Panc1 (cell line): ENCODE results near the gene IGF1R. TPM values are rescaled to one million over a fixed set of nuclear protein-coding genes. Genes with fewer than 3 reads are reported as not detected.

Experiments used
- ATAC-seq: fragments of 200-7000 bp; cut with Tn5 transposase; 2 replicates; pipeline ENCODE4 v1.9.1; 2020; ENCODE audit warnings: mild to moderate bottlenecking, moderate library complexity
- BruUV-seq: library from RNA; stranded (reverse); fragments of 400-500 nt; replicated peaks from 2 replicates; lab custom pipeline; 2021; lab: Mats Ljungman, UMichigan
- CTCF ChIA-PET: fragments of 300-600 bp; sonication (Branson Sonifier 250); formaldehyde crosslinking; loops from one replicate; lab custom pipeline; 2022; ENCODE audit warnings: antibody characterized with exemption; lab: Charles Lee
- POLR2A ChIA-PET: fragments of 300-600 bp; sonication (Branson Sonifier 250); formaldehyde crosslinking; loops from one replicate; lab custom pipeline; 2022; ENCODE audit warnings: antibody characterized with exemption; lab: Charles Lee
- DNase-seq: peaks from one replicate; pipeline ENCODE4 v3.0.0-alpha.2; 2010; ENCODE audit warnings: low read depth, low spot score
- H3K27ac ChIP-seq: 2 replicates; pipeline ENCODE4 v1.5.1; 2011; ENCODE audit warnings: mild to moderate bottlenecking, low read length, inconsistent platforms
- H3K27me3 ChIP-seq: fragments of 200-500 bp; sonication (Bioruptor generic); 2 replicates; pipeline ENCODE4 v1.6.0; 2014; ENCODE audit warnings: low read length, inconsistent platforms; ENCODE audit not compliant: control insufficient read depth, insufficient read depth
- H3K36me3 ChIP-seq: fragments of 200-500 bp; sonication (Bioruptor generic); 2 replicates; pipeline ENCODE4 v1.5.1; 2014; ENCODE audit warnings: inconsistent platforms, mild to moderate bottlenecking, low read length, moderate library complexity; ENCODE audit not compliant: control insufficient read depth, insufficient read depth
- H3K4me1 ChIP-seq: 2 replicates; pipeline ENCODE4 v1.5.1; 2011; ENCODE audit warnings: inconsistent platforms, mild to moderate bottlenecking, low read length, moderate library complexity; ENCODE audit not compliant: control insufficient read depth, insufficient read depth
- H3K4me3 ChIP-seq, 2 experiments: 2 replicates each; pipeline ENCODE4 v1.5.1; 2011 to 2012; ENCODE audit warnings: low read depth in 2 of 2, low read length in 2 of 2, mild to moderate bottlenecking in 2 of 2, inconsistent platforms in 1 of 2, moderate library complexity in 1 of 2
- H3K9me3 ChIP-seq: fragments of 200-500 bp; sonication (Bioruptor generic); 2 replicates; pipeline ENCODE4 v1.5.1; 2014; ENCODE audit warnings: low read depth, mild to moderate bottlenecking, inconsistent platforms, low read length, moderate library complexity; ENCODE audit not compliant: control insufficient read depth, insufficient read depth
- POLR2AphosphoS5 ChIP-seq: IDR thresholded peaks from 2 replicates; pipeline ENCODE4 v1.6.1; 2012; ENCODE audit warnings: mild to moderate bottlenecking, low read depth, low read length, moderate library complexity
- SIN3A ChIP-seq: IDR thresholded peaks from 2 replicates; pipeline ENCODE4 v1.6.1; 2012; ENCODE audit warnings: low read depth, mild to moderate bottlenecking, low read length, moderate library complexity, borderline replicate concordance; ENCODE audit not compliant: insufficient read depth
- TCF7L2 ChIP-seq: IDR thresholded peaks from 2 replicates; pipeline ENCODE4 v1.6.1; 2011; ENCODE audit warnings: mild to moderate bottlenecking, low read depth, low read length, inconsistent platforms
- in situ Hi-C: cut with HindIII; loops from 2 replicates; pipeline ENCODE4 v1.10.0; 2016; ENCODE audit warnings: low sequenced_read_pairs, low pct_unique_long_range_greater_than_20kb
- intact Hi-C: fragments of 100-400 bp; cut with micrococcal nuclease; formaldehyde crosslinking; loops from one replicate; pipeline ENCODE4 v1.10.0; 2022; ENCODE audit not compliant: unreplicated experiment
- total RNA-seq: library from RNA; stranded (reverse); gene quantifications from one replicate; pipeline ENCODE4 v1.2.1, GENCODE V29; 2021; ENCODE audit not compliant: unreplicated experiment
- TF ChIP-seq, protein P1 (sequence below): fragments of 450-650 bp; IDR thresholded peaks from 2 replicates; pipeline ENCODE4 v1.5.1; 2017; ENCODE audit warnings: mild to moderate bottlenecking
- TF ChIP-seq, protein P2 (sequence below), 2 experiments: IDR thresholded peaks; 2 replicates each; pipeline ENCODE4 v1.6.1; 2011 to 2012; ENCODE audit warnings: low read depth in 2 of 2, control low read depth in 1 of 2, low read length in 1 of 2, mild to moderate bottlenecking in 1 of 2, moderate library complexity in 1 of 2; ENCODE audit not compliant: insufficient read depth in 1 of 2

The IGF1R gene
- total RNA-seq, 1 experiment from 2014 or later: 77.1 TPM

DNA sequence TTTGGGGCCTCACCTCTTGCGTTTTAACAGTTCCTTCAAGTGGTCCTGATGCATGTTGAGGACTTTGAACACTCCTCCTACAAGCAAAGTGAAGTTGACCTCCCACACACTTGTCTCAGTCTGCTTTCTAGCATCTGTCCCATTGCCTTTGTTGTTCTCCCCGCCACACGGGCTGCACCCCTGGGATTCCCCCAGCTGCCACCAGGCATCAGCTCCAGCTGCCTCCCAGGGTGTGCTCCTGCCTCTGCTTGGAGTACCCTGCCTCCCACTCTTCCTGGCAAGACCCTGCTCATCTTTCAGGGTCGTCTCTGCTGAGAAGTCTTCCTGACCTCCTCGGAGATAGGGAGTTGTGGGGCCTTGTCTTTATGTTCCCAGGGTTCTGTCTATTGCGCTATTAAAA is 52.2 kb downstream of the IGF1R start:
- Histone ChIP-seq H3K4me1 (peaks cover 16% of the 10 kb centered on the region), H3K27me3 (no peaks in the 10 kb centered on the region), H3K9me3 (no peaks in the 10 kb centered on the region), H3K36me3 (no peaks in the 10 kb centered on the region), H3K27ac (no peak overlapping the region), H3K4me3 (no peak overlapping the region)
- intact Hi-C loops: no loop called here
- in situ Hi-C loops: no loop called here
- DNase-seq (no peak), ATAC-seq (no peak)
- TF ChIP-seq POLR2AphosphoS5 (no peak), TCF7L2 (no peak), SIN3A (no peak)
- TF ChIP-seq, protein P1, sequence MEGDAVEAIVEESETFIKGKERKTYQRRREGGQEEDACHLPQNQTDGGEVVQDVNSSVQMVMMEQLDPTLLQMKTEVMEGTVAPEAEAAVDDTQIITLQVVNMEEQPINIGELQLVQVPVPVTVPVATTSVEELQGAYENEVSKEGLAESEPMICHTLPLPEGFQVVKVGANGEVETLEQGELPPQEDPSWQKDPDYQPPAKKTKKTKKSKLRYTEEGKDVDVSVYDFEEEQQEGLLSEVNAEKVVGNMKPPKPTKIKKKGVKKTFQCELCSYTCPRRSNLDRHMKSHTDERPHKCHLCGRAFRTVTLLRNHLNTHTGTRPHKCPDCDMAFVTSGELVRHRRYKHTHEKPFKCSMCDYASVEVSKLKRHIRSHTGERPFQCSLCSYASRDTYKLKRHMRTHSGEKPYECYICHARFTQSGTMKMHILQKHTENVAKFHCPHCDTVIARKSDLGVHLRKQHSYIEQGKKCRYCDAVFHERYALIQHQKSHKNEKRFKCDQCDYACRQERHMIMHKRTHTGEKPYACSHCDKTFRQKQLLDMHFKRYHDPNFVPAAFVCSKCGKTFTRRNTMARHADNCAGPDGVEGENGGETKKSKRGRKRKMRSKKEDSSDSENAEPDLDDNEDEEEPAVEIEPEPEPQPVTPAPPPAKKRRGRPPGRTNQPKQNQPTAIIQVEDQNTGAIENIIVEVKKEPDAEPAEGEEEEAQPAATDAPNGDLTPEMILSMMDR: no peak
- TF ChIP-seq, protein P2, sequence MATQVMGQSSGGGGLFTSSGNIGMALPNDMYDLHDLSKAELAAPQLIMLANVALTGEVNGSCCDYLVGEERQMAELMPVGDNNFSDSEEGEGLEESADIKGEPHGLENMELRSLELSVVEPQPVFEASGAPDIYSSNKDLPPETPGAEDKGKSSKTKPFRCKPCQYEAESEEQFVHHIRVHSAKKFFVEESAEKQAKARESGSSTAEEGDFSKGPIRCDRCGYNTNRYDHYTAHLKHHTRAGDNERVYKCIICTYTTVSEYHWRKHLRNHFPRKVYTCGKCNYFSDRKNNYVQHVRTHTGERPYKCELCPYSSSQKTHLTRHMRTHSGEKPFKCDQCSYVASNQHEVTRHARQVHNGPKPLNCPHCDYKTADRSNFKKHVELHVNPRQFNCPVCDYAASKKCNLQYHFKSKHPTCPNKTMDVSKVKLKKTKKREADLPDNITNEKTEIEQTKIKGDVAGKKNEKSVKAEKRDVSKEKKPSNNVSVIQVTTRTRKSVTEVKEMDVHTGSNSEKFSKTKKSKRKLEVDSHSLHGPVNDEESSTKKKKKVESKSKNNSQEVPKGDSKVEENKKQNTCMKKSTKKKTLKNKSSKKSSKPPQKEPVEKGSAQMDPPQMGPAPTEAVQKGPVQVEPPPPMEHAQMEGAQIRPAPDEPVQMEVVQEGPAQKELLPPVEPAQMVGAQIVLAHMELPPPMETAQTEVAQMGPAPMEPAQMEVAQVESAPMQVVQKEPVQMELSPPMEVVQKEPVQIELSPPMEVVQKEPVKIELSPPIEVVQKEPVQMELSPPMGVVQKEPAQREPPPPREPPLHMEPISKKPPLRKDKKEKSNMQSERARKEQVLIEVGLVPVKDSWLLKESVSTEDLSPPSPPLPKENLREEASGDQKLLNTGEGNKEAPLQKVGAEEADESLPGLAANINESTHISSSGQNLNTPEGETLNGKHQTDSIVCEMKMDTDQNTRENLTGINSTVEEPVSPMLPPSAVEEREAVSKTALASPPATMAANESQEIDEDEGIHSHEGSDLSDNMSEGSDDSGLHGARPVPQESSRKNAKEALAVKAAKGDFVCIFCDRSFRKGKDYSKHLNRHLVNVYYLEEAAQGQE (IDR thresholded peaks at IDR 0.05; ENCODE audit: insufficient read depth in 1 of 2, low read depth in 2 of 2, low read length in 1 of 2): no peak
- ChIA-PET POLR2A (no interaction called here), CTCF (no interaction called here)
- BruUV-seq: no TSS peak

DNA sequence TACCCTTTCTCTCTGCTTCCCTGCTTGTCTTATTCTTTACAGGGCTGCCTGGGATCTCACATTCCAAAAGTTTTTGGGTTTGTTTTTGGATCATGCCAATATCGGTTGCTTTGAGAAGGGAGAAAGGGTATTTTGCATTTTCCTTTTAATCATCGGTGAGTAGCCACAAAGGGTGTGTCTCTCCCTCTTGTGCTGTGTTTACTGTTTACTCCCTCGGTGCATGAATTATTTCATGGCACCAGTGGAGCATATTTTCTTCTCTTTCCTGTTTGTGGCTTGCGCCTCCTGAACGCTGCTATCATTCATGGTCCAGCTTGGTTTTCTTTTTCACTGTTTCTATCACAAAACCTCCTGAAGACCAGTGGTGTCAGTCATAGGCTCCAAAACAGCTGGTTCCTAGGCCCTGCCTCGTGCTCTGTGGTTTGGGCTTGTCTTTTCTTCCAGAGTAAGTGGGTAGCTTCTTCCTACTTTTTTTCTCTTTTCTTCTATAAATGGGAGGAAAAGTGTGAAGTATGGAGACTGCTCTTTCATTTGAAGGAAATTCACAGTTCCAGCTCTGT is 54.9 kb downstream of the IGF1R start:
- Histone ChIP-seq H3K4me3 (no peak overlapping the region), H3K4me1 (peaks cover 19% of the 10 kb centered on the region), H3K27ac (peak overlapping the region; percentile 42; the same call in 1 of the 2 replicates), H3K36me3 (no peaks in the 10 kb centered on the region), H3K27me3 (no peaks in the 10 kb centered on the region), H3K9me3 (no peaks in the 10 kb centered on the region)
- CTCF ChIA-PET: no interaction called here
- ATAC-seq (no peak), DNase-seq (no peak)
- in situ Hi-C loops: no loop called here
- intact Hi-C loops: no loop called here
- BruUV-seq: no TSS peak
- POLR2A ChIA-PET: no interaction called here
- TF ChIP-seq POLR2AphosphoS5 (no peak), SIN3A (no peak), TCF7L2 (no peak)
- TF ChIP-seq, protein P1: no peak
- TF ChIP-seq, protein P2 (IDR thresholded peaks at IDR 0.05; ENCODE audit: insufficient read depth in 1 of 2, low read depth in 2 of 2, low read length in 1 of 2): no peak
